ENCODE measurements around the gene TATDN3.
A peak's percentile ranks its signal among the peaks of the same experiment; 100 is the strongest.

Gene TATDN3

GRCh38 chr1:212838145-212838544, 46.5 kb downstream of the TATDN3 start:
- H3K27ac ChIP-seq = no peak overlapping the region
- TF ChIP-seq CTCF (conservative IDR thresholded peaks at IDR 0.05) = no peak

- peak overlapping the region; percentile 45; the same call in 1 of the 2 replicates for H3K27ac ChIP-seq
Observed at GRCh38 chr1:212844521-212844920, 52.8 kb downstream of the TATDN3 start.

GRCh38 chr1:212847549-212847948, 55.9 kb downstream of the TATDN3 start, which contains the start of gene SPATA45:
SPATA45 (minus strand) TSS chr1:212847649; CDS start chr1:212836149, 11,500 bp downstream.
- no peak within 1 kb of the TSS for H3K27ac ChIP-seq
- TF ChIP-seq CTCF (conservative IDR thresholded peaks at IDR 0.05) = no peak

GRCh38 chr1:212852105-212852688, 60.5 kb downstream of the TATDN3 start:
- TF ChIP-seq CTCF (conservative IDR thresholded peaks at IDR 0.05) = no peak

GRCh38 chr1:212853658-212854057, 62.0 kb downstream of the TATDN3 start:
- no peak overlapping the region for H3K27ac ChIP-seq
- TF ChIP-seq CTCF (conservative IDR thresholded peaks at IDR 0.05) = no peak

More at GRCh38 chr1:212852105-212852688, 60.5 kb downstream of the TATDN3 start:
- no peak overlapping the region for H3K27ac ChIP-seq

- no peak for TF ChIP-seq CTCF (conservative IDR thresholded peaks at IDR 0.05)
- peak overlapping the region; percentile 86 for H3K27ac ChIP-seq
Observed at GRCh38 chr1:212856755-212857154, 65.1 kb downstream of the TATDN3 start.

GRCh38 chr1:212857992-212858460, 66.3 kb downstream of the TATDN3 start, which contains the start of gene FLVCR1:
FLVCR1 (plus strand) TSS chr1:212858275; CDS start chr1:212858453, 178 bp downstream.
- no peak for TF ChIP-seq CTCF (conservative IDR thresholded peaks at IDR 0.05)
- H3K27ac ChIP-seq = peak within 1 kb of the TSS; percentile 86
